C4-2B (cell line): ENCODE measurements around the gene RIMS1.

ENCODE experiments used
- CTCF ChIP-seq: fragments of 450-650 bp; conservative IDR thresholded peaks from 2 replicates; pipeline ENCODE4 v1.5.1; 2017; ENCODE audit warnings: mild to moderate bottlenecking
- ZFX ChIP-seq: fragments of 450-650 bp; IDR thresholded peaks from 2 replicates; pipeline ENCODE4 v1.6.1; 2017

- TF ChIP-seq CTCF (no peak), ZFX (no peak)
These were observed 161.7 kb downstream of the RIMS1 start for GRCh38 chr6:72048080-72048479.
